RWPE2 (cell line): Measurements from ENCODE around the gene MIPOL1.

Experiments
- ATAC-seq: fragments of 200-7000 bp; cut with Tn5 transposase; 3 replicates; pipeline ENCODE4 v1.9.1; 2021; ENCODE audit warnings: low read depth
- DNase-seq: peaks from one replicate; pipeline ENCODE4 v3.0.0-alpha.2; 2020; ENCODE audit warnings: low spot score
- H3K27ac ChIP-seq: fragments of 450-650 bp; 2 replicates; pipeline ENCODE4 v1.5.1; 2017; ENCODE audit warnings: mild to moderate bottlenecking; ENCODE audit not compliant: poor library complexity, severe bottlenecking
- H3K27me3 ChIP-seq: fragments of 250-450 bp; sonication (Bioruptor Pico); 2 replicates; pipeline ENCODE4 v1.5.1; 2021; ENCODE audit warnings: mild to moderate bottlenecking, moderate library complexity; ENCODE audit not compliant: insufficient read depth, poor library complexity, severe bottlenecking
- H3K36me3 ChIP-seq: fragments of 250-450 bp; sonication (Bioruptor Pico); 2 replicates; pipeline ENCODE4 v1.5.1; 2020; ENCODE audit warnings: low read depth, mild to moderate bottlenecking, moderate library complexity
- H3K4me1 ChIP-seq: fragments of 250-450 bp; sonication (Bioruptor Pico); 2 replicates; pipeline ENCODE4 v1.5.1; 2021; ENCODE audit warnings: mild to moderate bottlenecking, moderate library complexity; ENCODE audit not compliant: insufficient read depth, poor library complexity, severe bottlenecking
- H3K4me3 ChIP-seq: fragments of 250-450 bp; sonication (Bioruptor Pico); 2 replicates; pipeline ENCODE4 v1.5.1; 2021; ENCODE audit warnings: mild to moderate bottlenecking, moderate library complexity; ENCODE audit not compliant: severe bottlenecking
- H3K9me3 ChIP-seq: fragments of 250-450 bp; sonication (Bioruptor Pico); 2 replicates; pipeline ENCODE4 v1.5.1; 2021; ENCODE audit warnings: mild to moderate bottlenecking, moderate library complexity; ENCODE audit not compliant: severe bottlenecking
- CTCF ChIP-seq: fragments of 450-650 bp; IDR thresholded peaks from one replicate; pipeline ENCODE4 v1.5.1; 2017; ENCODE audit warnings: mild to moderate bottlenecking, moderate library complexity; ENCODE audit not compliant: poor library complexity, severe bottlenecking

Gene MIPOL1

GRCh38 chr14:37601865-37602264, 404.1 kb downstream of the MIPOL1 start:
- Histone ChIP-seq H3K4me1 (peaks cover 4% of the 10 kb centered on the region), H3K9me3 (no peaks in the 10 kb centered on the region), H3K36me3 (no peaks in the 10 kb centered on the region), H3K27ac (no peak overlapping the region), H3K4me3 (no peak overlapping the region), H3K27me3 (no peaks in the 10 kb centered on the region)
- ATAC-seq, result no peak
- DNase-seq, result no peak
- TF ChIP-seq CTCF, result no peak
